Measurements from ENCODE around the gene UBD. TPM values are rescaled to one million over a fixed set of nuclear protein-coding genes. Genes with fewer than 3 reads are reported as not detected.

Gene UBD
- total RNA-seq, 1 experiment from 2014 or later = not detected

- no peak overlapping the region for H3K4me2 ChIP-seq (ENCODE audit: low read depth, low read length, poor library complexity, severe bottlenecking)
- H3K27ac ChIP-seq (ENCODE audit: low read length) = no peak overlapping the region
- no peak overlapping the region for H2AFZ ChIP-seq (ENCODE audit: low read length)
- H3K79me2 ChIP-seq (ENCODE audit: low read length) = no peaks in the 10 kb centered on the region
- peak; percentile 52 for DNase-seq
- H3K9me3 ChIP-seq (ENCODE audit: low read length) = no peaks in the 10 kb centered on the region
- H3K4me3 ChIP-seq (ENCODE audit: low read length) = no peak overlapping the region
- no peaks in the 10 kb centered on the region for H4K20me1 ChIP-seq (ENCODE audit: insufficient read depth, low read depth, low read length)
- no peaks in the 10 kb centered on the region for H3K36me3 ChIP-seq (ENCODE audit: insufficient read depth, low read length)
- H3K9ac ChIP-seq (ENCODE audit: low read length) = no peak overlapping the region
- H3K9me2 ChIP-seq (replicated peaks; ENCODE audit: insufficient read depth, low read length) = no peaks in the 10 kb centered on the region
- no peaks in the 10 kb centered on the region for H3K4me1 ChIP-seq (ENCODE audit: low read length)
- no peaks in the 10 kb centered on the region for H3K27me3 ChIP-seq (ENCODE audit: low read length)
Measured at GRCh38 chr6:29510202-29510601, 49.3 kb downstream of the UBD start.

- Histone ChIP-seq H4K20me1 (ENCODE audit: insufficient read depth, low read depth, low read length) (no peaks in the 10 kb centered on the region), H3K9me3 (ENCODE audit: low read length) (no peaks in the 10 kb centered on the region), H3K4me1 (ENCODE audit: low read length) (no peaks in the 10 kb centered on the region), H3K4me2 (ENCODE audit: low read depth, low read length, poor library complexity, severe bottlenecking) (no peak overlapping the region), H3K36me3 (ENCODE audit: insufficient read depth, low read length) (no peaks in the 10 kb centered on the region), H2AFZ (ENCODE audit: low read length) (no peak overlapping the region), H3K27me3 (ENCODE audit: low read length) (no peaks in the 10 kb centered on the region), H3K4me3 (ENCODE audit: low read length) (no peak overlapping the region), H3K79me2 (ENCODE audit: low read length) (no peaks in the 10 kb centered on the region), H3K27ac (ENCODE audit: low read length) (no peak overlapping the region), H3K9me2 (replicated peaks; ENCODE audit: insufficient read depth, low read length) (no peaks in the 10 kb centered on the region), H3K9ac (ENCODE audit: low read length) (no peak overlapping the region)
- DNase-seq = no peak
Measured at GRCh38 chr6:29509711-29510110, 49.8 kb downstream of the UBD start.

GRCh38 chr6:29509239-29509638, 50.3 kb downstream of the UBD start:
- DNase-seq = no peak
- Histone ChIP-seq H3K4me1 (ENCODE audit: low read length) (no peaks in the 10 kb centered on the region), H3K79me2 (ENCODE audit: low read length) (no peaks in the 10 kb centered on the region), H3K9me3 (ENCODE audit: low read length) (no peaks in the 10 kb centered on the region), H4K20me1 (ENCODE audit: insufficient read depth, low read depth, low read length) (no peaks in the 10 kb centered on the region), H3K27ac (ENCODE audit: low read length) (no peak overlapping the region), H3K4me2 (ENCODE audit: low read depth, low read length, poor library complexity, severe bottlenecking) (no peak overlapping the region), H3K9ac (ENCODE audit: low read length) (no peak overlapping the region), H3K4me3 (ENCODE audit: low read length) (no peak overlapping the region), H3K27me3 (ENCODE audit: low read length) (no peaks in the 10 kb centered on the region), H2AFZ (ENCODE audit: low read length) (no peak overlapping the region), H3K36me3 (ENCODE audit: insufficient read depth, low read length) (no peaks in the 10 kb centered on the region), H3K9me2 (replicated peaks; ENCODE audit: insufficient read depth, low read length) (no peaks in the 10 kb centered on the region)

- no peak overlapping the region for H3K4me3 ChIP-seq (ENCODE audit: low read length)
- no peak for DNase-seq
- no peaks in the 10 kb centered on the region for H4K20me1 ChIP-seq (ENCODE audit: insufficient read depth, low read depth, low read length)
- H2AFZ ChIP-seq (ENCODE audit: low read length) = no peak overlapping the region
- H3K4me1 ChIP-seq (ENCODE audit: low read length) = no peaks in the 10 kb centered on the region
- H3K79me2 ChIP-seq (ENCODE audit: low read length) = no peaks in the 10 kb centered on the region
- no peaks in the 10 kb centered on the region for H3K27me3 ChIP-seq (ENCODE audit: low read length)
- H3K36me3 ChIP-seq (ENCODE audit: insufficient read depth, low read length) = no peaks in the 10 kb centered on the region
- no peak overlapping the region for H3K4me2 ChIP-seq (ENCODE audit: low read depth, low read length, poor library complexity, severe bottlenecking)
- H3K9me2 ChIP-seq (replicated peaks; ENCODE audit: insufficient read depth, low read length) = no peaks in the 10 kb centered on the region
- no peak overlapping the region for H3K9ac ChIP-seq (ENCODE audit: low read length)
- no peaks in the 10 kb centered on the region for H3K9me3 ChIP-seq (ENCODE audit: low read length)
- no peak overlapping the region for H3K27ac ChIP-seq (ENCODE audit: low read length)
Measured at GRCh38 chr6:29507319-29507718, 52.2 kb downstream of the UBD start.

GRCh38 chr6:29506446-29507067, 53.0 kb downstream of the UBD start:
- no peak overlapping the region for H3K9ac ChIP-seq (ENCODE audit: low read length)
- H3K27me3 ChIP-seq (ENCODE audit: low read length) = no peaks in the 10 kb centered on the region
- no peak overlapping the region for H2AFZ ChIP-seq (ENCODE audit: low read length)
- H3K9me3 ChIP-seq (ENCODE audit: low read length) = no peaks in the 10 kb centered on the region
- no peak overlapping the region for H3K4me2 ChIP-seq (ENCODE audit: low read depth, low read length, poor library complexity, severe bottlenecking)
- H4K20me1 ChIP-seq (ENCODE audit: insufficient read depth, low read depth, low read length) = no peaks in the 10 kb centered on the region
- H3K4me3 ChIP-seq (ENCODE audit: low read length) = no peak overlapping the region
- H3K79me2 ChIP-seq (ENCODE audit: low read length) = no peaks in the 10 kb centered on the region
- H3K9me2 ChIP-seq (replicated peaks; ENCODE audit: insufficient read depth, low read length) = no peaks in the 10 kb centered on the region
- no peaks in the 10 kb centered on the region for H3K4me1 ChIP-seq (ENCODE audit: low read length)
- no peaks in the 10 kb centered on the region for H3K36me3 ChIP-seq (ENCODE audit: insufficient read depth, low read length)
- no peak for DNase-seq
- no peak overlapping the region for H3K27ac ChIP-seq (ENCODE audit: low read length)

- H3K27ac ChIP-seq (ENCODE audit: low read length) = no peak overlapping the region
- H3K36me3 ChIP-seq (ENCODE audit: insufficient read depth, low read length) = no peaks in the 10 kb centered on the region
- H4K20me1 ChIP-seq (ENCODE audit: insufficient read depth, low read depth, low read length) = no peaks in the 10 kb centered on the region
- H2AFZ ChIP-seq (ENCODE audit: low read length) = no peak overlapping the region
- no peak overlapping the region for H3K4me3 ChIP-seq (ENCODE audit: low read length)
- H3K4me2 ChIP-seq (ENCODE audit: low read depth, low read length, poor library complexity, severe bottlenecking) = no peak overlapping the region
- H3K27me3 ChIP-seq (ENCODE audit: low read length) = no peaks in the 10 kb centered on the region
- H3K9me3 ChIP-seq (ENCODE audit: low read length) = no peaks in the 10 kb centered on the region
- H3K4me1 ChIP-seq (ENCODE audit: low read length) = no peaks in the 10 kb centered on the region
- H3K9me2 ChIP-seq (replicated peaks; ENCODE audit: insufficient read depth, low read length) = no peaks in the 10 kb centered on the region
- H3K79me2 ChIP-seq (ENCODE audit: low read length) = no peaks in the 10 kb centered on the region
- no peak overlapping the region for H3K9ac ChIP-seq (ENCODE audit: low read length)
- no peak for DNase-seq
Measured at GRCh38 chr6:29505808-29506207, 53.7 kb downstream of the UBD start.

Small RNAs within 50 kb of the gene (small RNA-seq; reads per million reads assigned to genes)
- gene SNORD32B (0.59 reads per million, percentile 14 among the genes with 10 or more reads in this experiment), gene TMEM183AP1 (not detected)

Other genes starting within 250 kb of the UBD start
- not detected in 2 replicates for gene OR5V1, start 190.9 kb downstream of the UBD start, total RNA-seq (2014; rRNA removed; shearing (Covaris generic); ENCODE audit: low replicate concordance)
- gene OR12D3, start 184.4 kb downstream of the UBD start, total RNA-seq (2014; rRNA removed; shearing (Covaris generic); ENCODE audit: low replicate concordance) = not detected in 2 replicates
- gene OR12D2, start 164.1 kb downstream of the UBD start, total RNA-seq (2014; rRNA removed; shearing (Covaris generic); ENCODE audit: low replicate concordance) = not detected in 2 replicates
- gene OR12D1, start 144.8 kb downstream of the UBD start, total RNA-seq (2014; rRNA removed; shearing (Covaris generic); ENCODE audit: low replicate concordance) = not detected in 2 replicates
- gene OR10C1, start 120.4 kb downstream of the UBD start, total RNA-seq (2014; rRNA removed; shearing (Covaris generic); ENCODE audit: low replicate concordance) = not detected in 2 replicates
- not detected in 2 replicates for gene OR11A1, start 102.7 kb downstream of the UBD start, total RNA-seq (2014; rRNA removed; shearing (Covaris generic); ENCODE audit: low replicate concordance)
- gene OR2H1, start 102.6 kb downstream of the UBD start, total RNA-seq (2014; rRNA removed; shearing (Covaris generic); ENCODE audit: low replicate concordance) = not detected in 2 replicates
- not detected in 2 replicates for gene MAS1L, start 71.8 kb downstream of the UBD start, total RNA-seq (2014; rRNA removed; shearing (Covaris generic); ENCODE audit: low replicate concordance)
- not detected in 2 replicates for gene OR2H2, start 25.4 kb upstream of the UBD start, total RNA-seq (2014; rRNA removed; shearing (Covaris generic); ENCODE audit: low replicate concordance)
- 9.9 and 10.5 TPM in 2 replicates for gene GABBR1, start 73.5 kb upstream of the UBD start, total RNA-seq (2014; rRNA removed; shearing (Covaris generic); ENCODE audit: low replicate concordance)
- not detected in 2 replicates for gene MOG, start 97.4 kb upstream of the UBD start, total RNA-seq (2014; rRNA removed; shearing (Covaris generic); ENCODE audit: low replicate concordance)
- gene ZFP57, start 121.4 kb upstream of the UBD start, total RNA-seq (2014; rRNA removed; shearing (Covaris generic); ENCODE audit: low replicate concordance) = not detected in 2 replicates
- gene HLA-F, start 163.7 kb upstream of the UBD start, total RNA-seq (2014; rRNA removed; shearing (Covaris generic); ENCODE audit: low replicate concordance) = 8.5 and 17.2 TPM in 2 replicates

All from Karpas-422 (cell line).